Testis (tissue), 3 donors: ENCODE measurements around the gene GTPBP10. TPM values are rescaled to one million over a fixed set of nuclear protein-coding genes. Genes with fewer than 3 reads are reported as not detected.
A peak's percentile ranks its signal among the peaks of the same experiment; 100 is the strongest.
"Not testable (repeated sequence)": the region's sequence is repeated elsewhere in the genome, so short reads cannot be mapped to it uniquely, and the experiment has no call there.

ENCODE experiments used
- DNase-seq: peaks from one replicate; pipeline ENCODE4 v3.0.0-alpha.2; 2019
- H3K27ac ChIP-seq, 2 donors: fragments of 200-600 bp; sonication (generic); one replicate each; pipeline ENCODE4 v1.5.1; 2019
- H3K27me3 ChIP-seq: fragments of 200-600 bp; sonication (generic); one replicate; pipeline ENCODE4 v1.5.1; 2019
- H3K36me3 ChIP-seq: fragments of 200-600 bp; sonication (generic); one replicate; pipeline ENCODE4 v1.5.1; 2017; ENCODE audit warnings: low read depth; ENCODE audit errors: missing control alignments
- H3K4me1 ChIP-seq: fragments of 200-600 bp; sonication (generic); one replicate; pipeline ENCODE4 v1.5.1; 2019
- H3K4me3 ChIP-seq, 2 donors: fragments of 200-600 bp; sonication (generic); one replicate each; pipeline ENCODE4 v1.5.1; 2017 to 2019
- H3K9me3 ChIP-seq: fragments of 200-600 bp; sonication (generic); one replicate; pipeline ENCODE4 v1.5.1; 2017
- POLR2A ChIP-seq: fragments of 450-650 bp; IDR thresholded peaks from one replicate; pipeline ENCODE4 v1.6.1; 2017; ENCODE audit warnings: antibody characterized with exemption, mild to moderate bottlenecking, moderate library complexity
- WGBS, 2 donors: methylation state at CpG; one replicate each; pipeline ENCODE4 v1.1.5; 2018; 5-methylcytosine and 5-hydroxymethylcytosine counted together
- intact Hi-C: fragments of 100-400 bp; cut with DNase I; formaldehyde crosslinking; loops from one replicate; pipeline ENCODE4 v1.15.1; 2023; ENCODE audit warnings: low total_unique reads
- polyA plus RNA-seq: library from polyadenylated mRNA; stranded (reverse); fragments of 350-450 nt; fragmentation: Illumina TruSeq; extraction: RNeasy Lipid Tissue Mini Kit (QIAGEN cat#74804); gene quantifications from one replicate; pipeline ENCODE4 v1.2.3, GENCODE V29; 2014; ENCODE audit warnings: low read depth, low replicate concordance; ENCODE audit not compliant: insufficient read depth
- total RNA-seq, 2 donors: library from RNA; depleted of rRNA; stranded (reverse); fragments of >200 nt; gene quantifications; one replicate each; pipeline ENCODE4 v1.2.3, GENCODE V29; 2016
- TF ChIP-seq, protein P1 (sequence below), 3 experiments: fragments of 450-650 bp in 2 of 3; fragments of 200-600 bp in 1 of 3; sonication (generic) in 1 of 3; IDR thresholded peaks; one replicate each; pipeline ENCODE4 v1.5.1; 2016 to 2019; ENCODE audit warnings: antibody characterized with exemption in 3 of 3, mild to moderate bottlenecking in 2 of 3, moderate library complexity in 1 of 3

The GTPBP10 gene
- total and polyA plus RNA-seq, 3 donors from 2014 or later, result 14.6 to 25.6 (median 16.6) TPM

- Histone ChIP-seq H3K4me1 (no peaks in the 10 kb centered on the region), H3K36me3 (no peaks in the 10 kb centered on the region), H3K9me3 (no peaks in the 10 kb centered on the region), H3K27ac (no peak overlapping the region), H3K4me3 (no peak overlapping the region), H3K27me3 (no peaks in the 10 kb centered on the region)
- TF ChIP-seq POLR2A, result no peak
- intact Hi-C loops, result no loop called here
- DNase-seq, result no peak
These were observed 9.4 kb upstream of the GTPBP10 start for GRCh38 chr7:90337106-90337505.

GRCh38 chr7:90345016-90345415, 1.5 kb upstream of the GTPBP10 start:
- Histone ChIP-seq H3K4me1 (peaks cover 4% of the 10 kb centered on the region), H3K36me3 (no peaks in the 10 kb centered on the region), H3K27me3 (no peaks in the 10 kb centered on the region), H3K27ac (no peak overlapping the region), H3K4me3 (no peak overlapping the region), H3K9me3 (no peaks in the 10 kb centered on the region)
- intact Hi-C loops, result no loop called here
- DNase-seq, result no peak
- TF ChIP-seq POLR2A, result no peak
- TF ChIP-seq, protein P1, sequence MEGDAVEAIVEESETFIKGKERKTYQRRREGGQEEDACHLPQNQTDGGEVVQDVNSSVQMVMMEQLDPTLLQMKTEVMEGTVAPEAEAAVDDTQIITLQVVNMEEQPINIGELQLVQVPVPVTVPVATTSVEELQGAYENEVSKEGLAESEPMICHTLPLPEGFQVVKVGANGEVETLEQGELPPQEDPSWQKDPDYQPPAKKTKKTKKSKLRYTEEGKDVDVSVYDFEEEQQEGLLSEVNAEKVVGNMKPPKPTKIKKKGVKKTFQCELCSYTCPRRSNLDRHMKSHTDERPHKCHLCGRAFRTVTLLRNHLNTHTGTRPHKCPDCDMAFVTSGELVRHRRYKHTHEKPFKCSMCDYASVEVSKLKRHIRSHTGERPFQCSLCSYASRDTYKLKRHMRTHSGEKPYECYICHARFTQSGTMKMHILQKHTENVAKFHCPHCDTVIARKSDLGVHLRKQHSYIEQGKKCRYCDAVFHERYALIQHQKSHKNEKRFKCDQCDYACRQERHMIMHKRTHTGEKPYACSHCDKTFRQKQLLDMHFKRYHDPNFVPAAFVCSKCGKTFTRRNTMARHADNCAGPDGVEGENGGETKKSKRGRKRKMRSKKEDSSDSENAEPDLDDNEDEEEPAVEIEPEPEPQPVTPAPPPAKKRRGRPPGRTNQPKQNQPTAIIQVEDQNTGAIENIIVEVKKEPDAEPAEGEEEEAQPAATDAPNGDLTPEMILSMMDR (IDR thresholded peaks at IDR 0.05), result no peak

DNA sequence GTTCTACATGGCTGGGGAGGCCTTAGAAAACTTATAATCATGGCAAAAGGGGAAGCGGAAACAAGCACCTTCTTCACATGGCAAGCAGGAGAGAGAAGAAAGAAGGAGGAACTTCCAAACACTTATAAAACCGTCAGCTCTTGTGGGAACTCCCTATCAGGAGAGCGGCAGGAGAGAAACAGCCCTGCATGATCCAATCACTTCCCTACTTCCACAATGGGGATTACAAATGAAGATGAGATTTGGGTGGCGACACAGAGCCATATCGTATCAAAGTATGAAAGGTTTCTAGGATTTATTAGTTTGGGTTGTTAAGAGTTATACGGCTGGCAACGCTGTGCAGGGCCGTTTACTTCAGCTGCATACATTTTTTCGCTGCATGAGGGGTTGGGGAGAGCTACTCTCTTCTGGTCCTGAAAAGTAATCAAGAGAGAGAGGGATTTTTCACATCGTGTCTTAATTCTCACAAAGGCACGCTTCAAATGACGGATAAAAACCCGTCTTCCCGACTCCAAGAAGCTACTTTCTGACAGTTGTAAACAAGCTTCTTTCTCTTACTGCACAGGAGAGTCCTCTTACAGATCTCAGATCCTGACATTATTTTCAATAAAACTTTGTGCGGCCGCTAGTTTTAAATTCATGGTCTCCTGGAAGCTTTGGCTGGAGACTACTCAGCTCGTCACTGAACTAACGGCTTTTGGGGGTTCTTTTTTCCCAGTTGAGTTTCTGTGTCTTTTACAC, 751 bp upstream of the GTPBP10 start:
- intact Hi-C loops, result no loop called here
- Histone ChIP-seq H3K27ac (peak overlapping the region; percentile 51 to 83), H3K4me1 (peaks cover 4% of the 10 kb centered on the region), H3K9me3 (no peaks in the 10 kb centered on the region), H3K27me3 (no peaks in the 10 kb centered on the region), H3K36me3 (no peaks in the 10 kb centered on the region), H3K4me3 (peak overlapping the region; percentile 82)
- 4% methylated on average over 18 of the region's 18 CpGs for WGBS, 2 donors
- no peak for TF ChIP-seq POLR2A
- TF ChIP-seq, protein P1 (IDR thresholded peaks at IDR 0.05), result no peak
- DNase-seq, result peak; percentile 20

DNA sequence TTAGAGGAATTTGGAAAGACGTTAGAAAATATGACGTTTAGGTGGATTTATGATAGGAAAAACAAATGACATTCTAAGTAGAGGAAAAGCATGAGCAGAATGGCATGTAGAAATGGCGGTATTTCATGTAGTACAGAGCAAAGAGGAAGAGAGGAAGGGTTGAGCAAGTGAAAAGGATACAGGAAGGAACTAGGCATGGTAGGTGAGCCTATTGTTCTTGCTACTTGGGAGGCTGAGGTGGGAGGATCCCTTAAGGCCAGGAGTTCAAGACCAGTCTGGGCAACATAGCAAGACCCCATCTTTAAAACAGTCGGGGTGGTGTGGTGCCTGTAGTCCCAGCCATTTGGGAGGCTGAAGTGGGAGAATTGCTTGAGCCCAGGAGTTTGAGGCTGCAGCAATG, 1.2 kb downstream of the GTPBP10 start:
- intact Hi-C loops, result no loop called here

DNA sequence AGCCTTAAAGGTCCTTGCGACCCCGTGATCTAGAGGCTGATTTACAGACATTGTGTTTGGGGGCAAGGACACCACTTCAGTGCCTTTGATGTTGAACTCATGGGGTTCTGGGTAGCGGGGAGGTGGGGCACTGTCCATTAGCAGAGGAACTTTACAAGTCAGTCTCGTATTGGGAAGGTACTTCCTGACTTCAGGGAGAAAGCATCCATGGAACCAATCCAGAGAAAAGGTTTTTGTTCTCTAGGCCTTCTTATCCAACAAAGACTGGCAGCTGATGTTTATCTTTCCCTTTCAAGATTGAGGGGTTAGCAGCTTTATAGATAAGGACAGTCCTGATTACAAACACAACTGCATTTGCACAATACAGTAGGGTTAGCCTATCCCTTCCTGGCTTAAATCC, 2.8 kb downstream of the GTPBP10 start:
- TF ChIP-seq, protein P1 (IDR thresholded peaks at IDR 0.05), result no peak
- no peak for TF ChIP-seq POLR2A
- intact Hi-C loops, result no loop called here
- DNase-seq, result no peak
- 85 to 86% methylated on average over 4 of the region's 4 CpGs for WGBS, 2 donors
- Histone ChIP-seq H3K27ac (no peak overlapping the region), H3K4me1 (peaks cover 4% of the 10 kb centered on the region), H3K9me3 (no peaks in the 10 kb centered on the region), H3K27me3 (no peaks in the 10 kb centered on the region), H3K36me3 (no peaks in the 10 kb centered on the region), H3K4me3 (no peak overlapping the region)

More for the DNA sequence above, 1.2 kb downstream of the GTPBP10 start:
- TF ChIP-seq, protein P1 (IDR thresholded peaks at IDR 0.05), result no peak
- no peak for TF ChIP-seq POLR2A
- H3K4me3 ChIP-seq, result no peak overlapping the region
- no peaks in the 10 kb centered on the region for H3K36me3 ChIP-seq
- peaks cover 4% of the 10 kb centered on the region for H3K4me1 ChIP-seq
- no peak for DNase-seq
- H3K27ac ChIP-seq, result no peak overlapping the region
- H3K9me3 ChIP-seq, result no peaks in the 10 kb centered on the region
- WGBS, 2 donors, result 55 to 57% methylated on average over 4 of the region's 4 CpGs
- H3K27me3 ChIP-seq, result no peaks in the 10 kb centered on the region

DNA sequence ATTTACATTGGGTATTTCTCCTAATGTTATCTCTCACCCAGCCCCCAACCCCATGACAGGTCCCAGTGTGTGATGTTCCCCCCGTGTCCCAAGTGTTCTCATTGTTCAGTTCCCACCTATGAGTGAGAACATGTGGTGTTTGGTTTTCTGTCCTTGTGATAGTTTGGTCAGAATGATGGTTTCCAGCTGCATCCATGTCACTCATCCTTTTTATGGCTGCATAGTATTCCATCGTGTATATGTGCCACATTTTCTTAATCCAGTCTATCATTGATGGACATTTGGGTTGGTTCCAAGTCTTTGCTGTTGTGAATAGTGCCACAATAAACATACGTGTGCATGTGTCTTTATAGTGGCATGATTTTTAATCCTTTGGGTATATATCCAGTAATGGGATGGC, 3.5 kb downstream of the GTPBP10 start:
- DNase-seq, intact Hi-C loops, H3K27ac ChIP-seq, H3K4me1 ChIP-seq, H3K4me3 ChIP-seq, H3K9me3 ChIP-seq, H3K36me3 ChIP-seq, H3K27me3 ChIP-seq: not testable (repeated sequence)
- WGBS, 2 donors, result 88 to 89% methylated on average over 3 of the region's 3 CpGs
